Liver (tissue), 9 donors: ENCODE data around the gene RNF5. TPM values are rescaled to one million over a fixed set of nuclear protein-coding genes. Genes with fewer than 3 reads are reported as not detected.

Experiments used
- DNase-seq: peaks from one replicate; pipeline ENCODE4 v3.0.0-alpha.2; 2017; ENCODE audit warnings: low spot score
- H3K27ac ChIP-seq, 2 donors: one replicate each; pipeline ENCODE4 v1.7.0; 2013; ENCODE audit warnings: inconsistent platforms in 2 of 2, low read length in 2 of 2, control low read depth in 1 of 2, low read depth in 1 of 2, mild to moderate bottlenecking in 1 of 2
- H3K27me3 ChIP-seq, 4 donors: one replicate each; pipeline versions ENCODE4 v1.6.1 to v1.7.0; 2013; ENCODE audit warnings: low read length in 3 of 4, inconsistent platforms in 1 of 4, mild to moderate bottlenecking in 1 of 4, moderate library complexity in 1 of 4; ENCODE audit not compliant: control insufficient read depth in 4 of 4, insufficient read depth in 4 of 4
- H3K36me3 ChIP-seq, 4 donors: one replicate each; pipeline versions ENCODE4 v1.6.1 to v1.7.0; 2013; ENCODE audit warnings: low read length in 3 of 4, mild to moderate bottlenecking in 3 of 4, low read depth in 1 of 4, moderate library complexity in 1 of 4; ENCODE audit not compliant: control insufficient read depth in 4 of 4, insufficient read depth in 3 of 4
- H3K4me1 ChIP-seq, 4 donors: one replicate each; pipeline versions ENCODE4 v1.6.1 to v1.7.0; 2013; ENCODE audit warnings: low read length in 3 of 4, mild to moderate bottlenecking in 3 of 4, moderate library complexity in 1 of 4; ENCODE audit not compliant: control insufficient read depth in 4 of 4, insufficient read depth in 4 of 4
- H3K4me3 ChIP-seq, 3 donors: one replicate each; pipeline versions ENCODE4 v1.6.1 to v1.7.0; 2013; ENCODE audit warnings: low read length in 3 of 3, control low read depth in 1 of 3, low read depth in 1 of 3, mild to moderate bottlenecking in 1 of 3
- H3K9ac ChIP-seq, 2 donors: one replicate each; pipeline ENCODE4 v1.7.0; 2013; ENCODE audit warnings: low read length in 2 of 2, mild to moderate bottlenecking in 2 of 2, moderate library complexity in 2 of 2, control low read depth in 1 of 2, low read depth in 1 of 2
- H3K9me3 ChIP-seq, 4 donors: one replicate each; pipeline versions ENCODE4 v1.6.1 to v1.7.0; 2013; ENCODE audit warnings: low read length in 3 of 4; ENCODE audit not compliant: control insufficient read depth in 4 of 4
- FOXA1 ChIP-seq: IDR thresholded peaks from 2 replicates; pipeline ENCODE4 v1.6.1; 2016; ENCODE audit warnings: antibody characterized with exemption
- FOXA2 ChIP-seq: IDR thresholded peaks from 2 replicates; pipeline ENCODE4 v1.6.1; 2016; ENCODE audit warnings: antibody characterized with exemption
- HNF4G ChIP-seq: IDR thresholded peaks from 2 replicates; pipeline ENCODE4 v1.6.1; 2016; ENCODE audit warnings: antibody characterized with exemption
- JUND ChIP-seq, 2 donors: IDR thresholded peaks; 2 replicates each; pipeline ENCODE4 v1.6.1; 2016; ENCODE audit warnings: antibody characterized with exemption in 2 of 2
- NR2F2 ChIP-seq: IDR thresholded peaks from 2 replicates; pipeline ENCODE4 v1.6.1; 2016; ENCODE audit warnings: antibody characterized with exemption
- RXRA ChIP-seq, 2 donors: IDR thresholded peaks; 2 replicates each; pipeline ENCODE4 v1.6.1; 2017 to 2018; ENCODE audit warnings: antibody characterized with exemption in 2 of 2, mild to moderate bottlenecking in 1 of 2
- SP1 ChIP-seq: IDR thresholded peaks from 2 replicates; pipeline ENCODE4 v1.6.1; 2018; ENCODE audit warnings: antibody characterized with exemption, mild to moderate bottlenecking
- WGBS: extraction: QIAGEN DNeasy Blood & Tissue Kit; methylation state at CpG from one replicate; pipeline ENCODE4 v1.1.7; 2013; 5-methylcytosine and 5-hydroxymethylcytosine counted together
- polyA plus RNA-seq, 2 donors: library from polyadenylated mRNA; stranded (reverse) in 1 of 2; unstranded in 1 of 2; fragments of 200-250 nt in 1 of 2; fragments of >200 nt in 1 of 2; fragmentation: Nextera tagmentation in 1 of 2; extraction: Ambion mirVana in 1 of 2; gene quantifications; one replicate each; pipeline versions ENCODE4 v1.2.1 to v1.2.3, GENCODE V29; 2013 to 2015
- total RNA-seq, 2 donors: library from RNA; depleted of rRNA; stranded (reverse); fragments of >200 nt; gene quantifications; one replicate each; pipeline ENCODE4 v1.2.3, GENCODE V29; 2014
- TF ChIP-seq, protein P1 (sequence below): IDR thresholded peaks from 2 replicates; pipeline ENCODE4 v1.6.1; 2016; ENCODE audit warnings: antibody characterized with exemption, mild to moderate bottlenecking
- TF ChIP-seq, protein P2 (sequence below): IDR thresholded peaks from 2 replicates; pipeline ENCODE4 v1.6.1; 2016; ENCODE audit warnings: antibody characterized with exemption
- TF ChIP-seq, protein P3 (sequence below): IDR thresholded peaks from 2 replicates; pipeline ENCODE4 v1.6.1; 2016; ENCODE audit warnings: antibody characterized with exemption
- TF ChIP-seq, protein P4 (sequence below): IDR thresholded peaks from 2 replicates; pipeline ENCODE4 v1.6.1; 2016; ENCODE audit warnings: antibody characterized with exemption
- TF ChIP-seq, protein P5 (sequence below): fragments of 150-350 bp; IDR thresholded peaks from 2 replicates; pipeline ENCODE4 v1.5.1; 2017; ENCODE audit warnings: improper control_type of control experiment, low read depth, low read length; ENCODE audit not compliant: missing input control
- donor health status: healthy.
- donor health status: healthy.
- donor health status: healthy.
- donor health status: healthy.
- donor health status: healthy.

Gene RNF5
- total and polyA plus RNA-seq, 4 donors = 51.5 to 85.9 (median 61.0) TPM

DNA sequence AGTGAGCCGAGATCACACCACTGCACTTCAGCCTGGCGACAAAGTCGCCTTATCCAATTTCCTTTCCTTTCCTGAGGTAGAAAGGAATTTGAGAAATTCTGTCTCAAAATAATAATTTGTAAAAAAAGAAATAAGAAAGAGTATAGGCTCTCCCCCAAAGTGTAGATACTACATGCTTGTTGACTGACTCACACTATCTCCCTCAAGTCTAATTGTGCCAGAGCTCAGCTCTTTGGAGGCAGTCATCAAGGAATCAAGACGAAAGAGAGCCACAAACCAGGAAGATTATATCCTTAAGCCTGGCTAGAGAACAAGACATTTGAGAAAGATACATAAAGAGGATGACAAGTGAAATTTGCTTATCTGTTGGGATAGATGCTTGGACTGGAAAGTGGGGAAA, 44.4 kb upstream of the RNF5 start (continued):
- TF ChIP-seq, protein P1, sequence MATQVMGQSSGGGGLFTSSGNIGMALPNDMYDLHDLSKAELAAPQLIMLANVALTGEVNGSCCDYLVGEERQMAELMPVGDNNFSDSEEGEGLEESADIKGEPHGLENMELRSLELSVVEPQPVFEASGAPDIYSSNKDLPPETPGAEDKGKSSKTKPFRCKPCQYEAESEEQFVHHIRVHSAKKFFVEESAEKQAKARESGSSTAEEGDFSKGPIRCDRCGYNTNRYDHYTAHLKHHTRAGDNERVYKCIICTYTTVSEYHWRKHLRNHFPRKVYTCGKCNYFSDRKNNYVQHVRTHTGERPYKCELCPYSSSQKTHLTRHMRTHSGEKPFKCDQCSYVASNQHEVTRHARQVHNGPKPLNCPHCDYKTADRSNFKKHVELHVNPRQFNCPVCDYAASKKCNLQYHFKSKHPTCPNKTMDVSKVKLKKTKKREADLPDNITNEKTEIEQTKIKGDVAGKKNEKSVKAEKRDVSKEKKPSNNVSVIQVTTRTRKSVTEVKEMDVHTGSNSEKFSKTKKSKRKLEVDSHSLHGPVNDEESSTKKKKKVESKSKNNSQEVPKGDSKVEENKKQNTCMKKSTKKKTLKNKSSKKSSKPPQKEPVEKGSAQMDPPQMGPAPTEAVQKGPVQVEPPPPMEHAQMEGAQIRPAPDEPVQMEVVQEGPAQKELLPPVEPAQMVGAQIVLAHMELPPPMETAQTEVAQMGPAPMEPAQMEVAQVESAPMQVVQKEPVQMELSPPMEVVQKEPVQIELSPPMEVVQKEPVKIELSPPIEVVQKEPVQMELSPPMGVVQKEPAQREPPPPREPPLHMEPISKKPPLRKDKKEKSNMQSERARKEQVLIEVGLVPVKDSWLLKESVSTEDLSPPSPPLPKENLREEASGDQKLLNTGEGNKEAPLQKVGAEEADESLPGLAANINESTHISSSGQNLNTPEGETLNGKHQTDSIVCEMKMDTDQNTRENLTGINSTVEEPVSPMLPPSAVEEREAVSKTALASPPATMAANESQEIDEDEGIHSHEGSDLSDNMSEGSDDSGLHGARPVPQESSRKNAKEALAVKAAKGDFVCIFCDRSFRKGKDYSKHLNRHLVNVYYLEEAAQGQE = no peak
- TF ChIP-seq, protein P2, sequence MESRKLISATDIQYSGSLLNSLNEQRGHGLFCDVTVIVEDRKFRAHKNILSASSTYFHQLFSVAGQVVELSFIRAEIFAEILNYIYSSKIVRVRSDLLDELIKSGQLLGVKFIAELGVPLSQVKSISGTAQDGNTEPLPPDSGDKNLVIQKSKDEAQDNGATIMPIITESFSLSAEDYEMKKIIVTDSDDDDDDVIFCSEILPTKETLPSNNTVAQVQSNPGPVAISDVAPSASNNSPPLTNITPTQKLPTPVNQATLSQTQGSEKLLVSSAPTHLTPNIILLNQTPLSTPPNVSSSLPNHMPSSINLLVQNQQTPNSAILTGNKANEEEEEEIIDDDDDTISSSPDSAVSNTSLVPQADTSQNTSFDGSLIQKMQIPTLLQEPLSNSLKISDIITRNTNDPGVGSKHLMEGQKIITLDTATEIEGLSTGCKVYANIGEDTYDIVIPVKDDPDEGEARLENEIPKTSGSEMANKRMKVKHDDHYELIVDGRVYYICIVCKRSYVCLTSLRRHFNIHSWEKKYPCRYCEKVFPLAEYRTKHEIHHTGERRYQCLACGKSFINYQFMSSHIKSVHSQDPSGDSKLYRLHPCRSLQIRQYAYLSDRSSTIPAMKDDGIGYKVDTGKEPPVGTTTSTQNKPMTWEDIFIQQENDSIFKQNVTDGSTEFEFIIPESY = no peak
- TF ChIP-seq HNF4G = no peak

DNA sequence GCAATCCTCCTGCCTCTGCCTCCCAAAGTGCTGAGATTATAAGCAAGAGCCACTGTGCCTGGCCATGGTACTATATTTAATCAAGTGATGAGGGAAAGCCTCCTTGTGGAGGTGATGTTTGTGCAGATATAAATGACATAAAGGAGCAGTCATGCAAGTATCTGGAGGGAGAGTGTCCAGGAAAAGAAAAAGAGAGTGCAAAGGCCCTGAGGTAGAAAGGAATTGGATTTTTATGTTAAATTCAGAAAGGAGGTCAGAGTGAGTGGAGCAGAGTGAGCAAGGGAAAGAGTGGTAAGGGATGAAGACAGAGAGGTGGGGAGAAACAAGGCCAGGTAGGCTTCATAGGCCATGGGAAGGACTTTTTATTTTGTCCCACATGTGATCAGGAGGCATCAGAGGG, 40.8 kb upstream of the RNF5 start:
- H3K27ac ChIP-seq = no peak overlapping the region
- no peaks in the 10 kb centered on the region for H3K27me3 ChIP-seq
- no peak overlapping the region for H3K4me3 ChIP-seq
- H3K9me3 ChIP-seq = no peaks in the 10 kb centered on the region
- no peak for DNase-seq
- TF ChIP-seq, protein P3, sequence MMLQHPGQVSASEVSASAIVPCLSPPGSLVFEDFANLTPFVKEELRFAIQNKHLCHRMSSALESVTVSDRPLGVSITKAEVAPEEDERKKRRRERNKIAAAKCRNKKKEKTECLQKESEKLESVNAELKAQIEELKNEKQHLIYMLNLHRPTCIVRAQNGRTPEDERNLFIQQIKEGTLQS = no peak
- TF ChIP-seq, protein P4, sequence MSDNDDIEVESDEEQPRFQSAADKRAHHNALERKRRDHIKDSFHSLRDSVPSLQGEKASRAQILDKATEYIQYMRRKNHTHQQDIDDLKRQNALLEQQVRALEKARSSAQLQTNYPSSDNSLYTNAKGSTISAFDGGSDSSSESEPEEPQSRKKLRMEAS = no peak
- TF ChIP-seq JUND (IDR thresholded peaks at IDR 0.05) (no peak), FOXA1 (no peak), SP1 (no peak), RXRA (IDR thresholded peaks at IDR 0.05) (no peak), FOXA2 (no peak), NR2F2 (no peak)
- TF ChIP-seq, protein P2 = no peak
- H3K36me3 ChIP-seq = no peaks in the 10 kb centered on the region
- H3K4me1 ChIP-seq = peaks cover 0 to 5% (median 0%) of the 10 kb centered on the region in 4 donors
- no peak overlapping the region for H3K9ac ChIP-seq

DNA sequence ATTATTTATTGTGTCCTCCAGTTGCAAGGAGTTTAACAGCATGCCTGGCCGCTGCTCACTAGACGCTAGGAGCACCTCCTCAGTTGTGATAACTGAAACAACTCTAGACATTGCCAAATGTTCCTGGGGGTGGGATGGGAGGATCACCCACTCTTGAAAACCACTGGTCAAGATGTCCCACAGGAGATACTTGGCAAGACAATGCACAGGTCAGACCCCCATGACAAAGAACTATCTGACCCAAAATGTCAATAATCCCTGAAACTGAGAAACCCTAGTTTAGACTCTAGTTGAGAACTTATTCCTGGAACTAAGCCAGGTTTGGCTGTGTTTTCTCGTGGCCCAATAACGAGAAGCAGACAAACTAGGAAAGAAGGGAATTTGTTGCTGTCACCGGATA, 38.6 kb upstream of the RNF5 start:
- H3K27ac ChIP-seq = no peak overlapping the region
- H3K36me3 ChIP-seq = no peaks in the 10 kb centered on the region
- WGBS = 81% methylated on average over 5 of the region's 5 CpGs
- TF ChIP-seq RXRA (IDR thresholded peaks at IDR 0.05) (no peak), NR2F2 (no peak)
- TF ChIP-seq, protein P5, sequence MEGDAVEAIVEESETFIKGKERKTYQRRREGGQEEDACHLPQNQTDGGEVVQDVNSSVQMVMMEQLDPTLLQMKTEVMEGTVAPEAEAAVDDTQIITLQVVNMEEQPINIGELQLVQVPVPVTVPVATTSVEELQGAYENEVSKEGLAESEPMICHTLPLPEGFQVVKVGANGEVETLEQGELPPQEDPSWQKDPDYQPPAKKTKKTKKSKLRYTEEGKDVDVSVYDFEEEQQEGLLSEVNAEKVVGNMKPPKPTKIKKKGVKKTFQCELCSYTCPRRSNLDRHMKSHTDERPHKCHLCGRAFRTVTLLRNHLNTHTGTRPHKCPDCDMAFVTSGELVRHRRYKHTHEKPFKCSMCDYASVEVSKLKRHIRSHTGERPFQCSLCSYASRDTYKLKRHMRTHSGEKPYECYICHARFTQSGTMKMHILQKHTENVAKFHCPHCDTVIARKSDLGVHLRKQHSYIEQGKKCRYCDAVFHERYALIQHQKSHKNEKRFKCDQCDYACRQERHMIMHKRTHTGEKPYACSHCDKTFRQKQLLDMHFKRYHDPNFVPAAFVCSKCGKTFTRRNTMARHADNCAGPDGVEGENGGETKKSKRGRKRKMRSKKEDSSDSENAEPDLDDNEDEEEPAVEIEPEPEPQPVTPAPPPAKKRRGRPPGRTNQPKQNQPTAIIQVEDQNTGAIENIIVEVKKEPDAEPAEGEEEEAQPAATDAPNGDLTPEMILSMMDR = no peak
- no peak overlapping the region for H3K9ac ChIP-seq
- H3K9me3 ChIP-seq = no peaks in the 10 kb centered on the region
- no peak overlapping the region for H3K4me3 ChIP-seq
- H3K4me1 ChIP-seq = peaks cover 0 to 5% (median 0%) of the 10 kb centered on the region in 4 donors
- no peak for DNase-seq
- H3K27me3 ChIP-seq = no peaks in the 10 kb centered on the region
